Neural cell (in vitro differentiated cells): ENCODE data around the gene CDKN1B. TPM values are rescaled to one million over a fixed set of nuclear protein-coding genes. Genes with fewer than 3 reads are reported as not detected.

Experiments
- H2AFZ ChIP-seq: fragments of 200-600, 300-800 bp; sonication (generic), shearing (Covaris generic); 2 replicates; pipeline ENCODE4 v1.6.0; 2014; ENCODE audit warnings: low read depth, mild to moderate bottlenecking, antibody characterized with exemption, low read length, moderate library complexity
- H3F3A ChIP-seq: fragments of 200-600 bp; shearing (Covaris generic); 2 replicates; pipeline ENCODE4 v1.6.1; 2016; ENCODE audit warnings: mild to moderate bottlenecking, moderate library complexity, mixed read lengths, antibody characterized with exemption, low read length; ENCODE audit not compliant: insufficient read depth, poor library complexity, severe bottlenecking
- H3K27ac ChIP-seq: fragments of 200-600, 300-800 bp; sonication (generic), shearing (Covaris generic); 2 replicates; pipeline ENCODE4 v1.5.1; 2014; ENCODE audit warnings: mild to moderate bottlenecking, low read length, moderate library complexity
- H3K27me3 ChIP-seq: fragments of 300-800, 200-600 bp; sonication (generic), shearing (Covaris generic); 2 replicates; pipeline ENCODE4 v1.6.0; 2014; ENCODE audit warnings: mild to moderate bottlenecking, low read depth, low read length, moderate library complexity; ENCODE audit not compliant: insufficient read depth
- H3K36me3 ChIP-seq: fragments of 300-800, 200-600 bp; sonication (generic), shearing (Covaris generic); 2 replicates; pipeline ENCODE4 v1.5.1; 2014; ENCODE audit warnings: mild to moderate bottlenecking, antibody characterized with exemption, low read length, moderate library complexity; ENCODE audit not compliant: insufficient read depth
- H3K4me2 ChIP-seq: fragments of 300-800, 200-600 bp; sonication (generic), shearing (Covaris generic); 2 replicates; pipeline ENCODE4 v1.6.0; 2014; ENCODE audit warnings: mild to moderate bottlenecking, low read length
- H3K4me3 ChIP-seq: fragments of 300-800, 200-600 bp; sonication (generic), shearing (Covaris generic); 2 replicates; pipeline ENCODE4 v1.5.1; 2014; ENCODE audit warnings: mild to moderate bottlenecking, low read length, moderate library complexity
- H3K79me2 ChIP-seq: fragments of 200-600 bp; shearing (Covaris generic); replicated peaks from 2 replicates; pipeline ENCODE4 v1.6.0; 2014; ENCODE audit warnings: mild to moderate bottlenecking, low read length, moderate library complexity; ENCODE audit not compliant: insufficient read depth
- H3K9ac ChIP-seq: fragments of 300-800, 200-600 bp; sonication (generic), shearing (Covaris generic); 2 replicates; pipeline ENCODE4 v1.6.1; 2016; ENCODE audit warnings: mild to moderate bottlenecking, low read length, mixed read lengths
- H3K9me2 ChIP-seq: fragments of 200-600 bp; shearing (Covaris generic); 2 replicates; pipeline ENCODE4 v1.6.1; 2016; ENCODE audit warnings: mild to moderate bottlenecking, low read length, mixed read lengths; ENCODE audit not compliant: insufficient read depth
- H3K9me3 ChIP-seq: fragments of 200-600, 300-800 bp; sonication (generic), shearing (Covaris generic); 2 replicates; pipeline ENCODE4 v1.6.1; 2016; ENCODE audit warnings: mild to moderate bottlenecking, mixed run types, low read length, moderate library complexity, mixed read lengths
- H4K20me1 ChIP-seq: fragments of 200-600 bp; shearing (Covaris generic); 2 replicates; pipeline ENCODE4 v1.6.1; 2016; ENCODE audit warnings: mild to moderate bottlenecking, mixed run types; ENCODE audit not compliant: insufficient read depth
- CTCF ChIP-seq: fragments of 450-650 bp; IDR thresholded peaks from 2 replicates; pipeline ENCODE4 v1.5.1; 2014; ENCODE audit warnings: antibody characterized with exemption, mild to moderate bottlenecking, moderate library complexity; ENCODE audit not compliant: poor library complexity, severe bottlenecking
- EP300 ChIP-seq: fragments of 450-650 bp; conservative IDR thresholded peaks from 2 replicates; pipeline ENCODE4 v1.6.1; 2014; ENCODE audit warnings: antibody characterized with exemption, mild to moderate bottlenecking, moderate library complexity; ENCODE audit not compliant: poor library complexity, severe bottlenecking
- EZH2 ChIP-seq: fragments of 200-600, 300-800 bp; shearing (Covaris generic), sonication (generic); IDR thresholded peaks from 2 replicates; pipeline ENCODE4 v1.6.1; 2014; ENCODE audit warnings: antibody characterized with exemption, low read length, borderline replicate concordance, mild to moderate bottlenecking; ENCODE audit not compliant: insufficient read depth, poor library complexity, severe bottlenecking
- MXI1 ChIP-seq: fragments of 450-650 bp; conservative IDR thresholded peaks from 2 replicates; pipeline ENCODE4 v1.6.1; 2014; ENCODE audit warnings: antibody characterized with exemption, mild to moderate bottlenecking; ENCODE audit not compliant: poor library complexity, severe bottlenecking
- POLR2AphosphoS5 ChIP-seq: IDR thresholded peaks from 2 replicates; pipeline ENCODE4 v1.6.1; 2012
- RAD21 ChIP-seq: fragments of 450-650 bp; conservative IDR thresholded peaks from 2 replicates; pipeline ENCODE4 v1.6.1; 2014; ENCODE audit warnings: antibody characterized with exemption, mild to moderate bottlenecking, moderate library complexity
- REST ChIP-seq: IDR thresholded peaks from 2 replicates; pipeline ENCODE4 v1.6.1; 2012; ENCODE audit warnings: borderline replicate concordance
- SMC3 ChIP-seq: fragments of 450-650 bp; conservative IDR thresholded peaks from 2 replicates; pipeline ENCODE4 v1.6.1; 2014; ENCODE audit warnings: antibody characterized with exemption, mild to moderate bottlenecking, moderate library complexity; ENCODE audit not compliant: poor library complexity
- TAF1 ChIP-seq: IDR thresholded peaks from 2 replicates; pipeline ENCODE4 v1.6.1; 2012; ENCODE audit warnings: low read depth
- polyA plus RNA-seq: library from polyadenylated mRNA; depleted of rRNA; stranded (reverse); fragments of >200 nt; gene quantifications from 2 replicates; pipeline ENCODE4 v1.2.3, GENCODE V29; 2014
- small RNA-seq, 3 experiments: library from RNA; depleted of rRNA; stranded (forward); fragments of <200 nt; gene quantifications; one replicate each; pipeline ENCODE3, GENCODE V24; 2012

Gene CDKN1B
- polyA plus RNA-seq, 1 donor from 2014 or later: 107 TPM

GRCh38 chr12:12770262-12770661, 53.1 kb downstream of the CDKN1B start:
- no peak for TF ChIP-seq REST
- TF ChIP-seq RAD21: no peak
- no peak for TF ChIP-seq EP300
- no peak for TF ChIP-seq CTCF
- no peak for TF ChIP-seq SMC3
- TF ChIP-seq POLR2AphosphoS5: no peak
- no peak for TF ChIP-seq EZH2
- no peak for TF ChIP-seq MXI1
- no peak for TF ChIP-seq TAF1

More at GRCh38 chr12:12770262-12770661, 53.1 kb downstream of the CDKN1B start:
- no peak overlapping the region for H3K9ac ChIP-seq
- no peaks in the 10 kb centered on the region for H3K79me2 ChIP-seq
- H3K9me2 ChIP-seq: no peaks in the 10 kb centered on the region
- no peaks in the 10 kb centered on the region for H3K9me3 ChIP-seq
- no peaks in the 10 kb centered on the region for H3F3A ChIP-seq
- H3K4me3 ChIP-seq: no peak overlapping the region
- no peak overlapping the region for H3K27ac ChIP-seq
- no peaks in the 10 kb centered on the region for H3K36me3 ChIP-seq
- H2AFZ ChIP-seq: no peak overlapping the region
- H3K4me2 ChIP-seq: no peak overlapping the region
- H3K27me3 ChIP-seq: no peaks in the 10 kb centered on the region
- no peaks in the 10 kb centered on the region for H4K20me1 ChIP-seq

Small RNA genes lying within 50 kb of the gene (small RNA-seq; reads per million reads assigned to genes)
- 0 reads per million in 3 experiments for gene MIR613

Other genes with a start within 250 kb of the CDKN1B start
- gene DUSP16, start 154.5 kb upstream of the CDKN1B start, polyA plus RNA-seq: 39.5 and 42.5 TPM in 2 replicates
- gene CREBL2, start 105.5 kb upstream of the CDKN1B start, polyA plus RNA-seq: 27.5 and 29.9 TPM in 2 replicates
- 44.2 and 53.4 TPM in 2 replicates for gene GPR19, start 21.2 kb upstream of the CDKN1B start, polyA plus RNA-seq
- gene APOLD1, start 68.3 kb downstream of the CDKN1B start, polyA plus RNA-seq: 0.38 and 1.1 TPM in 2 replicates
- 89.0 and 97.6 TPM in 2 replicates for gene DDX47, start 96.0 kb downstream of the CDKN1B start, polyA plus RNA-seq
- gene GPRC5A, start 174.2 kb downstream of the CDKN1B start, polyA plus RNA-seq: 0.09 TPM in 1 of 2 replicates, not detected in the other
- not detected in 2 replicates for gene GPRC5D, start 234.8 kb downstream of the CDKN1B start, polyA plus RNA-seq